PC-9 (cell line): ENCODE results near the gene AHCTF1. TPM values are rescaled to one million over a fixed set of nuclear protein-coding genes. Genes with fewer than 3 reads are reported as not detected.
"Not testable (repeated sequence)": the region's sequence is repeated elsewhere in the genome, so short reads cannot be mapped to it uniquely, and the experiment has no call there.

Experiments used
- BruUV-seq: library from RNA; stranded (reverse); fragments of 400-500 nt; replicated peaks from 2 replicates; lab custom pipeline; 2021; lab: Mats Ljungman, UMichigan
- CTCF ChIA-PET: fragments of 300-600 bp; sonication (Branson Sonifier 250); formaldehyde crosslinking; loops from one replicate; lab custom pipeline; 2022; ENCODE audit warnings: antibody characterized with exemption; lab: Charles Lee
- POLR2A ChIA-PET: fragments of 300-600 bp; sonication (Branson Sonifier 250); formaldehyde crosslinking; loops from one replicate; lab custom pipeline; 2022; ENCODE audit warnings: antibody characterized with exemption; ENCODE audit not compliant: unreplicated experiment; lab: Charles Lee
- DNase-seq, 2 experiments: peaks; one replicate each; pipeline versions ENCODE4 v3.0.0 to v3.0.0-alpha.2; 2015 to 2022; ENCODE audit warnings: mixed read lengths in 1 of 2
- H2AFZ ChIP-seq: fragments of 200-600 bp; sonication (generic); 2 replicates; pipeline ENCODE4 v1.8.1; 2017; ENCODE audit warnings: antibody characterized with exemption
- H3F3A ChIP-seq: fragments of 200-600 bp; sonication (generic); 2 replicates; pipeline ENCODE4 v1.8.1; 2017; ENCODE audit warnings: antibody characterized with exemption, mild to moderate bottlenecking, low read depth; ENCODE audit not compliant: insufficient read depth
- H3K27ac ChIP-seq: fragments of 200-600 bp; sonication (generic); 2 replicates; pipeline ENCODE4 v1.6.1; 2016; ENCODE audit warnings: mixed run types
- H3K27me3 ChIP-seq: fragments of 200-600 bp; sonication (generic); 2 replicates; pipeline ENCODE4 v1.6.1; 2016; ENCODE audit warnings: low read depth, mixed run types; ENCODE audit not compliant: insufficient read depth
- H3K36me3 ChIP-seq: fragments of 200-600 bp; sonication (generic); 2 replicates; pipeline ENCODE4 v1.6.1; 2016; ENCODE audit warnings: low read depth, mixed run types
- H3K4me1 ChIP-seq: fragments of 200-600 bp; sonication (generic); replicated peaks from 2 replicates; pipeline ENCODE4 v1.6.1; 2016; ENCODE audit warnings: mixed run types; ENCODE audit not compliant: insufficient read depth
- H3K4me2 ChIP-seq: fragments of 200-600 bp; sonication (generic); 2 replicates; pipeline ENCODE4 v1.6.1; 2017; ENCODE audit warnings: mixed run types
- H3K4me3 ChIP-seq: fragments of 200-600 bp; sonication (generic); 2 replicates; pipeline ENCODE4 v1.6.1; 2016; ENCODE audit warnings: mixed run types
- H3K79me2 ChIP-seq: fragments of 200-600 bp; sonication (generic); 2 replicates; pipeline ENCODE4 v1.6.1; 2017; ENCODE audit warnings: low read depth, mixed run types
- H3K9me2 ChIP-seq: fragments of 200-600 bp; sonication (generic); 2 replicates; pipeline ENCODE4 v1.8.1; 2017; ENCODE audit warnings: mild to moderate bottlenecking; ENCODE audit not compliant: insufficient read depth
- H3K9me3 ChIP-seq: fragments of 200-600 bp; sonication (generic); 2 replicates; pipeline ENCODE4 v1.8.1; 2016; ENCODE audit warnings: low read depth; ENCODE audit not compliant: insufficient read depth
- H4K20me1 ChIP-seq: fragments of 200-600 bp; sonication (generic); 2 replicates; pipeline ENCODE4 v1.8.1; 2017; ENCODE audit not compliant: insufficient read depth
- CTCF ChIP-seq: fragments of 200-600 bp; sonication (generic); conservative IDR thresholded peaks from 2 replicates; pipeline ENCODE4 v1.6.1; 2017; ENCODE audit warnings: mixed run types, antibody characterized with exemption, mild to moderate bottlenecking, moderate library complexity
- EZH2 ChIP-seq: fragments of 200-600 bp; sonication (generic); IDR thresholded peaks from 2 replicates; pipeline ENCODE4 v1.8.0; 2017; ENCODE audit warnings: antibody characterized with exemption, low read depth
- intact Hi-C: fragments of 100-400 bp; cut with micrococcal nuclease; formaldehyde crosslinking; loops from one replicate; pipeline ENCODE4 v1.10.0; 2022; ENCODE audit not compliant: unreplicated experiment
- total RNA-seq: library from RNA; stranded (reverse); gene quantifications from 2 replicates; pipeline ENCODE4 v1.2.3, GENCODE V29; 2021

Gene AHCTF1
- total RNA-seq, 1 experiment from 2014 or later: 34.3 TPM

- Histone ChIP-seq H3K4me3 (no peak overlapping the region), H3K9me3 (no peaks in the 10 kb centered on the region), H3K27ac (no peak overlapping the region), H3F3A (no peaks in the 10 kb centered on the region), H3K4me2 (no peak overlapping the region), H3K9me2 (no peaks in the 10 kb centered on the region), H2AFZ (no peak overlapping the region), H4K20me1 (no peaks in the 10 kb centered on the region), H3K4me1 (no peaks in the 10 kb centered on the region), H3K79me2 (no peaks in the 10 kb centered on the region), H3K27me3 (0 out of 2 replicates have a peak, but pooled peaks cover 3% of the 10 kb centered on the region), H3K36me3 (no peaks in the 10 kb centered on the region)
- ChIA-PET CTCF (no interaction called here), POLR2A (no interaction called here)
- TF ChIP-seq CTCF (no peak), EZH2 (no peak)
- no TSS peak for BruUV-seq
- no peak for DNase-seq
- intact Hi-C loops: no loop called here
These were observed 116.0 kb downstream of the AHCTF1 start for GRCh38 chr1:246815693-246816270.

- ChIA-PET POLR2A (no interaction called here), CTCF (no interaction called here)
- H3K27me3 ChIP-seq: 0 out of 2 replicates have a peak, but pooled peaks cover 3% of the 10 kb centered on the region
- BruUV-seq: no TSS peak
- no peak overlapping the region for H3K27ac ChIP-seq
- H3K4me1 ChIP-seq: no peaks in the 10 kb centered on the region
- no peak overlapping the region for H3K4me2 ChIP-seq
- intact Hi-C loops: no loop called here
- no peaks in the 10 kb centered on the region for H4K20me1 ChIP-seq
- DNase-seq: no peak
- H3K79me2 ChIP-seq: no peaks in the 10 kb centered on the region
- H3K9me3 ChIP-seq: no peaks in the 10 kb centered on the region
- no peak overlapping the region for H3K4me3 ChIP-seq
- no peaks in the 10 kb centered on the region for H3K36me3 ChIP-seq
- H2AFZ ChIP-seq: no peak overlapping the region
- H3K9me2 ChIP-seq: no peaks in the 10 kb centered on the region
- H3F3A ChIP-seq: no peaks in the 10 kb centered on the region
- TF ChIP-seq CTCF (no peak), EZH2 (no peak)
These were observed 116.9 kb downstream of the AHCTF1 start for GRCh38 chr1:246814890-246815289.

- CTCF ChIA-PET, H3K36me3 ChIP-seq, H3K27me3 ChIP-seq, H2AFZ ChIP-seq, intact Hi-C loops, H4K20me1 ChIP-seq, POLR2A ChIA-PET, H3K4me2 ChIP-seq, H3K4me3 ChIP-seq, H3K4me1 ChIP-seq, H3K9me2 ChIP-seq, DNase-seq, H3K79me2 ChIP-seq, BruUV-seq, H3K27ac ChIP-seq, H3F3A ChIP-seq, H3K9me3 ChIP-seq: not testable (repeated sequence)
These were observed 118.4 kb downstream of the AHCTF1 start for GRCh38 chr1:246813325-246813724.

- Histone ChIP-seq H3F3A (no peaks in the 10 kb centered on the region), H2AFZ (no peak overlapping the region), H3K9me3 (no peaks in the 10 kb centered on the region), H3K4me1 (no peaks in the 10 kb centered on the region), H3K27ac (no peak overlapping the region), H4K20me1 (no peaks in the 10 kb centered on the region), H3K79me2 (no peaks in the 10 kb centered on the region), H3K36me3 (no peaks in the 10 kb centered on the region), H3K9me2 (no peaks in the 10 kb centered on the region), H3K27me3 (peaks cover 16% of the 10 kb centered on the region), H3K4me2 (no peak overlapping the region), H3K4me3 (no peak overlapping the region)
- no TSS peak for BruUV-seq
- ChIA-PET CTCF (no interaction called here), POLR2A (no interaction called here)
- TF ChIP-seq CTCF (no peak), EZH2 (no peak)
- no peak for DNase-seq
- intact Hi-C loops: no loop called here
These were observed 119.8 kb downstream of the AHCTF1 start for GRCh38 chr1:246811985-246812384.
